ENCODE data around the gene OGDHL.
"Not testable (repeated sequence)": the region's sequence is repeated elsewhere in the genome, so short reads cannot be mapped to it uniquely, and the experiment has no call there.

Gene OGDHL

GRCh38 chr10:49754951-49755350 is 7.2 kb downstream of the OGDHL start:
- DNase-seq, result not testable (repeated sequence)

GRCh38 chr10:49752584-49752983 is 9.5 kb downstream of the OGDHL start:
- DNase-seq, result no peak

GRCh38 chr10:49751636-49752510 is 10.2 kb downstream of the OGDHL start:
- DNase-seq, result no peak

DNA sequence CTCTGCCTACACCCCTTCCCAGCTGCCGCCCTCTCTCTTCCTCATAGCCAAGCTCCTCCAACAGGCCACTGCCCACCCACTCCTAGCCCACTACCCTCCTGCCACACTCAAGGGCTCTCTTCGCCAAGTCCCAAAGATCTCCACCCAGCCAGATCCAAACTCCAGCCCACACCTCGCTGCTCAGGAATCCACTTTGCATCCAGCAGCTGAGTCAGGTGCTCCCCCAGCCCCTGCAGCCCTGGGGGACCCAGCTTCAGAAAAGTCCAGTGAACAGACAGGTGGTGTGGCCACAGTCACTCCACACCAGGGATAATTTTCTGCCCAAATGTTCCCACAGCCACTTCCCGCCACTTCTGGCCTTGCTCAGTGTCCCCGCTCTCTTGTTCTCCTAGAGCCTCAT is 10.9 kb downstream of the OGDHL start:
- DNase-seq, result no peak

DNA sequence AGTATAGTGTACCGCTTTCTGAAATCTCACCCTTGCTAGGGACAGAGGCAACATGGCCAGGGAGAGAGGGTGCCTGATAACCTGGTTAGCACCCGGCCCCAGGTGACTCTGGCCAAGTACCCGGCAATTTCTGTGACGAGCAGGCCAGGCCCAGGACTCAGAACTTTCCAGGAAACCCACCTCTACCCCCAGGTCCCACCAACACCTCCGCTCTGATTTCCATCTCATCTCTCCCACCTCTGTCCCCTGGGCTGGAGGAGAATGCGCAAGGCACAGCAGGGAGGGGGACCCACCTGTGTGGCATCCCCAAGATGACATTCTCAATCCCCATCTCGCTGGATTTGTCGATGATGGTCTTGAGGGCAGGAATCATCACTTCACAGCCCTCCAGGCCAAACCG is 11.6 kb downstream of the OGDHL start:
- no peak for DNase-seq

GRCh38 chr10:49749556-49750491 is 12.3 kb downstream of the OGDHL start:
- DNase-seq, result no peak

GRCh38 chr10:49749144-49749543 is 13.0 kb downstream of the OGDHL start:
- no peak for DNase-seq

- no peak for DNase-seq
These were observed 14.1 kb downstream of the OGDHL start for GRCh38 chr10:49748006-49748405.

DNA sequence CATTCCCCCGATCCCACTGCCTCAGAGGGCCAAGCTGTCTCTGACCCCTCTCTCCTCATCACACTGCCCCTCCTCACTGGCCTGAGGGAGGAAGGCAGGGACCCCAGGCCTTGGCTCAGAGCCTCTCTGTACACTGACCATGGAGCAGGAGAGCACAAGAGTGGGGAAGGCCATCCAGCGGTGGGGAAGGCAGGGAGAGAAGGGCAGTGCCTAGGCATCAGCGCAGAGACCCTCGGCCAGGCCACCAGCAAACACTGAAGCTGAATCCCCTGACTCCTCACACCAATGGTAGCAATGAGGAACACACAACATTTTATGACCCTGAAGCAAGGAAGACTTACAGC is 14.8 kb downstream of the OGDHL start:
- DNase-seq, result no peak

- DNase-seq, result no peak
These were observed 15.4 kb downstream of the OGDHL start for GRCh38 chr10:49746626-49747302.

DNA sequence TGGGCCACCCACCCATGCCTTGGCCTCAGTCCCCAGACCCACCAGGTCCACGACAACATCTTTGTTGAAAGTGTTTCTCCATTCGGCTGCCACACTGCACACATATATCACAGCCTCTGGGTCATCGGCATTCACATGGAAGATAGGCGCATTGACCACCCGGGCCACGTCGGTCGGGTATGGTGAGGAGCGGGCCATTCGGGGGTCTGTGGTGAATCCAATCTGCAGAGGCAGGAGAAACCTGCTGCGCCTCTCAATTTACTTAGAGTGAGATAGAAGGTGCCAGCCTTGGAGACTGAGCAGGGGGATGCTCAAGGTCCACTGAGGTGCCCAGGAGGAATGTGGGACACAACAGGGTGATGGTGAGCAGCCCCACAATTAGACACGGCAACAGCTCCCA is 16.4 kb downstream of the OGDHL start:
- no peak for DNase-seq

DNA sequence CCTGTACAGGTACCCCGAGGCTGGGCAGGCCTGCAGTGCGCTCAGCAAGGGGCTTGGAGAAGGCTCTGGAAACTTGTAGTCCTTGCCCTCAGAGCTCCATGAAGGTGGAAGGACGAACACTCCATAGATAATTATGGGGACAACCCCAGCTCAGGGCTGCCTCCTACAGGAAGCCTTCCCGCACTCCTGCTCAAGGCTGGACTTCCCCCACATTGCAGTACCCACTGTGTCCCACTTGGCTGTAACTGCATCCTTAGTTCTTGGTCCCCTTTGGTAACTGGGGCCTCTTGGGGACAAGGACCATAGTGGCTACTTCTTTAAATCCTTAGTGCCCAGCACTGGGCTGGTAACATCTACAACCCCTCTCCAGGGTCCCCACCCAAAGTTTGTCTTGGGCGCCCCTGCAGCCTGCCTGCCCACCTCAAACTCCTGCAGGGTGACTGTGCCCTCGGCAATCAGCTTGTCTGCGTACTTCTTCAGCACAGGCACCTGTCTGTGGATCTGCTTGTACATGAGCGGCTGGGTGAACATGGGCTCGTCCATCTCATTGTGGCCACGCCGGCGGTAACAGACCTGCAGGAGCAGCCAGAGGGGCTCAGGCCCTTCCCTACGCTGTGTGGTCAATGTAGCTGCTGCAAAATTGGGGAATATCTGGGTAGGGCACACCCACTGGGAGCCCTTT is 17.1 kb downstream of the OGDHL start:
- no peak for DNase-seq

DNA sequence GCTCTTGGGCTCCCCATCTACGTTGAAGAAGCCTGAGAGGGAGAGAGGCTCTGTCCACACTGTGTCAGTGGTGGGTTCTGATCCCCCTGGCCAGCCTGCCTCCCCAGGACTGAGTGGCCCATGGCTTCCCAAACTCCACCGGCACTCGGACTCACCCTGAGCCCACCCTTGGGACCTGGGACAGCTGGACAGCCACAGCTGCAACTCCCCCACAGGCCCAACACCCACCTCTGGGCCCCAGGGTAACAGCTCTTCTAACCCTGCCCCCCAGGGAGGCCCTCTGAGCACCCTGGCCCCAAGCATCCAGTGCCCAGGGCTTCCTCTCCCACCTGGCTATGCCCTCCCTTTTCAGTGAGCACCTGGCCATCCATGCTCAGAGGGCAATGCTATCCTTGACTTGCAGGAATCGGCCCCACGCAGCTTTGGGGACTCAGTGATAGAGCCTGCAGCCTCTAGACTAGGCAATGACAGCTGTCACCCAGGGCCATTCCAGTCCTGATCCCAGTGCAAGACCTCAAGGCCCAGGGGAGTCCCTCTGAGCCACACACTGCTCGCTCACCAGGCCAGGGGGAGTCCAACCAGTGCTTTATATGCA is 17.9 kb downstream of the OGDHL start:
- no peak for DNase-seq

GRCh38 chr10:49743464-49744075 is 18.6 kb downstream of the OGDHL start:
- DNase-seq, result no peak

GRCh38 chr10:49742683-49743463 is 19.2 kb downstream of the OGDHL start:
- no peak for DNase-seq

GRCh38 chr10:49741108-49741995 is 20.8 kb downstream of the OGDHL start:
- DNase-seq, result no peak

GRCh38 chr10:49740346-49741107 is 21.6 kb downstream of the OGDHL start:
- DNase-seq, result no peak

DNA sequence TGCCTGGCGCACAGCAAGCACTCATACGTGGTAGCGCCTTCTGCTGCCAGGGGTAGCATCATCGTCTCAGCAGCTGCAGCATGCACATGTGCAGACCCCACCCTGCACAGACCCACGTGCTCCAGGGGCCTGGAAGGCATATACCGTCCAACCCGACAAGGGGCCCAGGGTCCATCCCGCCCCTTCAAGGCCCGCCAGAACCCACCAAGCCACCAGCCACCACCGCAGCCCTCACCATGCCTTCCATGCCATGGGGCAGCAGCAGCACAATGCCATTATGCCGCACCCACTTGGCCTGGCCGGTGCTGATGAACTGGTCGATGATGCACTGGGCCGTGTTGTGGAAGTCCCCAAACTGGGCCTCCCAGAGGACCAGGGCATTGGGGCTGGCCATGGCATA is 22.7 kb downstream of the OGDHL start:
- DNase-seq, result no peak

All from activated CD8-positive, alpha-beta memory T cell treated with anti-CD3 and anti-CD28 coated beads, Interleukin-2, amount 50 U/mL, for 48 hours (primary cell).